Measurements from ENCODE around the gene PFN3. TPM values are rescaled to one million over a fixed set of nuclear protein-coding genes. Genes with fewer than 3 reads are reported as not detected.

PFN3 gene
- total RNA-seq, 2 experiments from 2014 or later: not detected

DNA sequence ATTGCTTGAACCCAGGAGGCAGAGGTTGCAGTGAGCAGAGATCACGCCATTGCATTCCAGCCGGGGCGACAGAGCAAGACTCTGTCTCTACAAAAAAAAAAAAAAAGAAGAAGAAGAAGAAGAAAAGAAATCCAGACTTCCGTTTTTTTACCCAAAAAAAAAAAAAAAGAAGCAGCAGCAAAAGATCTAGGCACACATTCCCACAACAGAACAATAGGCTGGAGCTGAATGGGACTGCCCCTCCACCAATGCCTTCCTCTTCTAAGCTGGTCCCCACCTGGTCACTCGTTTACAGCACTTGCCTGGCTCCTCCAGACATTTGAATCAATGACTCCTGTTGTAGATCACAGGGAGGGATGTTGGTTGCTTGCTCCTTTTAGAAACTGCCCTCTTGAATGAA, 47.4 kb downstream of the PFN3 start:
- H3K4me1 Mint-ChIP-seq: peaks cover 56% of the 10 kb centered on the region

DNA sequence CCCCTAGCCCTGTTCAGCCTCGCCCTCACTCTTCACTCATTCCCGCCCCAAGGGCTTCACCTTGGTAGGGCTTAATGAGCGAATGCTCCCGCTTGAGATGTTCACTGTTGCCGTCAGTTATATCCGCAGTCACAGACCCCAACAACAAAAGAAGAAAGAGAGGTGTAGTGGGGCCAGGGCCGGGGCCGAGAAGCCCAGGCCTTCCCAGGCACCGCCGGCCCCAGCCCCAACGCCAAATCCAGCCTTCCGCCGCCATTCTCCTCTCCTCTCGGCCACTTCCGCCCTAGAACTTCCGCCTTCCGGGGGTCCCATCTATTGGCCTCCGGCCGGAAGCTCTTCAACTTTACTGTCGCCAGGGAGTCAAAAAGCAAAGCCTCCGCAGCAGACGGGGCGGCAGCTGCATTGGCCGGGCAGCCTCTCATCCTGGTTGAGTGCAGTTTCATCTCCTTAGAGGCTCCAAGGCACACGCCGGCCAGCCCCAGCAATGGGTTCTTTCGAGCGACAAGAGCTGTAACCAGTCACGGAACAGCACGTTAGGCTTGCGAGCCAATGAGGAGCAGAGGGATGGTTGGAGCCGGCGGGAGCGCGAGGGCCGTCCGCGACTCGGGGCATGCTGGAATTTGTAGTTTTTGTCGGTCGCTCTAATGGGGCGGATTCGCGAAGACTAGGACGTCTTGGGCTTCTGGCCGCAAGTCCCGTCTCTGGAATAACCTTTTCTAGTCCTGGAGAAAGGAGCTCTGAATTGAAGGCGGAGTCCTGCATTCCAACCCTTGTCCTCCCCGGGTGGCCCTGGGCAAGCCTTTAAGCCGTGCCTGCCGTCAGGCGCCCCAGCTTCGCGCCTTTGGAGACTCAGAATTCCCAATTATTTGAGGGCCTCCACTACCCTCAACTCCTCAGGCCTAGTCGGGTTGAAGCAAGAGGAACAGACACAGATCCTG, 48.8 kb downstream of the PFN3 start, which contains the start of gene LMAN2:
Gene LMAN2, minus strand, starts transcription at position 277 of the 938 bp plus-strand sequence. Its CDS starts 21 bp downstream, at position 256.
- peaks cover 13% of the 10 kb centered on the region for H3K36me3 Mint-ChIP-seq
- H3K9me3 Mint-ChIP-seq: peaks cover 12% of the 10 kb centered on the region
- peak within 1 kb of the TSS; percentile 100 for H3K27ac Mint-ChIP-seq
- ATAC-seq (ENCODE audit: low read depth) (peak; percentile 99), DNase-seq (peak; percentile 87)
- no peaks in the 10 kb centered on the region for H3K27me3 Mint-ChIP-seq
- POLR2A ChIA-PET: interaction anchor here (0.6 to 3.1 kb wide), 16 partner anchors 9 to 814 kb away, joined by 3 to 19 read pairs (median 4); partner anchors contain the start of genes GRK6 and RNF44
- H3K4me1 Mint-ChIP-seq: peaks cover 52% of the 10 kb centered on the region
- H3K4me3 Mint-ChIP-seq: peak within 1 kb of the TSS; percentile 99

More for the DNA sequence above, 47.4 kb downstream of the PFN3 start:
- POLR2A ChIA-PET: interaction anchor here (0.7 to 3.0 kb wide), 2 partner anchors 73 to 96 kb away, joined by 5 to 11 read pairs; partner anchors contain the start of gene GRK6
- H3K9me3 Mint-ChIP-seq: peaks cover 12% of the 10 kb centered on the region
- ATAC-seq (ENCODE audit: low read depth): no peak
- H3K36me3 Mint-ChIP-seq: peaks cover 11% of the 10 kb centered on the region
- no peaks in the 10 kb centered on the region for H3K27me3 Mint-ChIP-seq
- H3K27ac Mint-ChIP-seq: peak overlapping the region; percentile 1
- H3K4me3 Mint-ChIP-seq: peak overlapping the region; percentile 47
- no peak for DNase-seq

DNA sequence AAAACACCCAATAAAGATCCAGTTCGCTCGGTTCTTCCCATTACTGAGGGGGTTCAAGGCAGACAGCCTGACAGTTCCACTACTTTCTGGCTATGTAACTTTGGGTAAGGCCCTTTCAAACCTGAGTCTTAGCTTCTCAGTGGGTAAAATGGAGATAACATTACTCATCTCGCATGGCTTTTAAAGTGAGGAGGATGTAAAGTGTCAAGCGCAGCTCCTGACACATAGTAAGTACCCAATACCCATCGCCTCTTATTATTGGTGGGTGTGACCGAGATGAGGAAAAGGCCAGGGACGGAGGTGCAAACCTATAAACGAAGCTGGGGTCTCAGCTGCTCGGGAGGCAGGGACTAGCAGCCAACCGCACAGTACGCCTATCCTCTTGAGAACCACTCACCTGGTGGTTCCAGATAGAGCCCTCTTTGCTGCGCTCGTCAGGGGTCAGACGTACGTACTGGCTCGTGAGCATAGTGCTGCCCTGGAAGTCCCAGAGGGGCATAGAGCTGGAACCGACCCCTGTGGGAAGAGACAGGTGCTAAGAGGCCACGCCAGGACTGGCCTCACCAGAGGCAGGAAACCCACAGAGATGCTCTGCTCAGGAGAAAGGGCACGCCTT, 49.6 kb downstream of the PFN3 start:
- POLR2A ChIA-PET: interaction anchor here (1.8 to 3.1 kb wide), 5 partner anchors 10 to 121 kb away, joined by 5 to 19 read pairs (median 11); partner anchors contain the start of gene GRK6
- peaks cover 13% of the 10 kb centered on the region for H3K36me3 Mint-ChIP-seq
- peaks cover 12% of the 10 kb centered on the region for H3K9me3 Mint-ChIP-seq
- H3K27me3 Mint-ChIP-seq: no peaks in the 10 kb centered on the region
- peaks cover 45% of the 10 kb centered on the region for H3K4me1 Mint-ChIP-seq
- H3K27ac Mint-ChIP-seq: peak overlapping the region; percentile 100
- ATAC-seq (ENCODE audit: low read depth): no peak
- DNase-seq: no peak
- peak overlapping the region; percentile 99 for H3K4me3 Mint-ChIP-seq

Other genes with a start within 250 kb of the PFN3 start
- 10 to 100 TPM; 39.0 to 46.6 TPM for gene RAB24, start 96.9 kb downstream of the PFN3 start, total RNA-seq
- 100 to 1,000 TPM; 104 TPM for gene PRELID1, start 96.9 kb downstream of the PFN3 start, total RNA-seq
- 10 to 100 TPM; 85.0 to 94.0 TPM for gene MXD3, start 88.8 kb downstream of the PFN3 start, total RNA-seq
- gene LMAN2, start 49.0 kb downstream of the PFN3 start, total RNA-seq: 100 to 1,000 TPM; 110 to 116 TPM
- gene RGS14, start 42.7 kb downstream of the PFN3 start, total RNA-seq: 100 to 1,000 TPM; 113 to 124 TPM
- gene SLC34A1, start 16.2 kb downstream of the PFN3 start, total RNA-seq: 1 to 10 TPM; 1.9 to 2.1 TPM
- 1 to 10 TPM; 2.2 to 2.8 TPM for gene F12, start 8.9 kb upstream of the PFN3 start, total RNA-seq
- gene GRK6, start 26.0 kb upstream of the PFN3 start, total RNA-seq: 100 to 1,000 TPM; 181 to 186 TPM
- 10 to 100 TPM; 10.0 to 10.6 TPM for gene PRR7, start 46.2 kb upstream of the PFN3 start, total RNA-seq
- gene DBN1, start 73.0 kb upstream of the PFN3 start, total RNA-seq: 10 to 100 TPM; 82.5 to 87.0 TPM
- gene PDLIM7, start 96.9 kb upstream of the PFN3 start, total RNA-seq: 10 to 100 TPM; 51.6 to 60.6 TPM
- gene DOK3, start 109.2 kb upstream of the PFN3 start, total RNA-seq: 1 to 10 TPM; 3.7 to 6.0 TPM
- 100 to 1,000 TPM; 132 to 135 TPM for gene DDX41, start 116.3 kb upstream of the PFN3 start, total RNA-seq
- gene FAM193B, start 153.9 kb upstream of the PFN3 start, total RNA-seq: 100 to 1,000 TPM; 142 to 153 TPM
- 10 to 100 TPM; 81.0 to 83.2 TPM for gene TMED9, start 191.5 kb upstream of the PFN3 start, total RNA-seq
- gene B4GALT7, start 199.5 kb upstream of the PFN3 start, total RNA-seq: 10 to 100 TPM; 26.2 to 28.5 TPM